Head of caudate nucleus (tissue), 42 donors: ENCODE measurements around the gene GAK.

Experiments
- DNase-seq, 42 donors: peaks; one replicate each; pipeline versions ENCODE4 v3.0.0 to v3.0.0-alpha.2; 2020 to 2021; ENCODE audit warnings: mixed read lengths in 7 of 42
- intact Hi-C: fragments of 100-400 bp; cut with DNase I; formaldehyde crosslinking; loops from one replicate; pipeline ENCODE4 v1.15.0; 2022

GAK gene

DNA sequence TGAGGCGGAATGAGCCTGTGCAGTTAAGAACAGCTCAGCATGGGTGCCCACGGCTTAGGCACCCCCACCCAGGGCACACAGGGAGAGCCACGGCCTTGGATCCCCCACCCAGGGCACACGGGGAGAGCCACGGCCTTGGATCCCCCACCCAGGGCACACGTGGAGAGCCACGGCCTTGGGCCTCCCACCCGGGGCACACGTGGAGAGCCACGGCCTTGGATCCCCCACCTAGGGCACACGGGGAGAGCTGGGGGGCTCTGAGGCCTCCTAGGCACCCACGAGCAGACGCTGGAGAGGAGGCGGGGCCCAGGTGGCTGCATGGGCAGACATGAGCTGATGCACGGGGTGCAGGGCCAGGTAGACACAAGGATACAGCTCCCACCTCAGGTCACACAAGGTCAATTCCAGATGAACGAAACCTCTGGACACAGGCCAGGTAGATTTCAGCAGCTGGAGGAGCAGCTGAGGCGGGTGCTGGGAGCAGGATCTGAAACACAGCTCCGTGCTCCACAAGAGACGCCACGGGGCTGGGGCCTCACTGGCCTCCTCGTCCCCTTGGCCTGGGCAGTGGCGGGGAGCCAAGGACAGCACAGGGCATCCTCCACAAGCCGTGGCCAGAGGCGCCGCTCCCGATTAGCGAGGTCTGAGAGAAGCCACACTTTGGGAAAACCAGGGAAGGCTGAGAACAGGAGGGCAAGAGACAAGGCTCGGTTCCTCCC, 30.8 kb downstream of the GAK start:
- intact Hi-C loops = no loop called here
- DNase-seq = no peak

DNA sequence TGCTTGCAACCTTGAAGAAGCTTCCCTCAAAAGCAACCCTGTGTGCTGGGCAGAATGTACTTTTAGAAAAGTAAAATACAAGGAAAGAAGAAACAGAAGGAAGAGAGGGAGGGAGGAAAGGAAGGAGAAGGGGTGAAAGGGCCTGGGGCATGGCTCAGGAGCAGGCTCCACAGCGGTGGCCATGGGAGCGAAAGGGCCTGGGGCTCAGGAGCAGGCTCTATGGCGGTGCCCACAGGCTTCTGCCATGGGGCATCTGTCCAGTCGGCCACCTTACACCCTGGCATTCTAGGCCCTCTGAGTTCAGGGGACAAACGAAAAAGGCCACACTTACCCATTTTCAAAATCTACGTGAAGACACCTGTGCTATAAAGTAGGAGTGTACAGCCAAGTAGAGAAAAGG, 31.4 kb downstream of the GAK start:
- intact Hi-C loops = no loop called here
- no peak for DNase-seq

DNA sequence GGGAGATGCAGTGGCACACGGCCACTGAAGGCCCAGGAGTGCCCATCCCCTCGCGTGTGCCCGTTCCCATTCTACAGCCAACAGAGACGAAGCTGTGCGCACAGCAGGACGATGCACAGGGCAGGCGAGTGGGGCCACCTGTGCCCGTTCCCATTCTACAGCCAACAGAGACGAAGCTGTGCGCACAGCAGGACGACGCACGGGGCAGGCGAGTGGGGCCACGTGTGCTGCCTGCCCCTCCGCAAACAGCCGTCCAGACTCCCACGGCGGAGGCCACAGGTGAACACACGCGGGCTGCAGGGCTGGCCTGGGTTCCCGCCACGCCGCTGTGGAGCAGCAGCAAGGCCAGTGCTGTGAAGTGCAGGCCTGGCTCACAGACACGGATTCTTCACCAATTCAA, 32.0 kb downstream of the GAK start:
- intact Hi-C loops = no loop called here
- no peak for DNase-seq

DNA sequence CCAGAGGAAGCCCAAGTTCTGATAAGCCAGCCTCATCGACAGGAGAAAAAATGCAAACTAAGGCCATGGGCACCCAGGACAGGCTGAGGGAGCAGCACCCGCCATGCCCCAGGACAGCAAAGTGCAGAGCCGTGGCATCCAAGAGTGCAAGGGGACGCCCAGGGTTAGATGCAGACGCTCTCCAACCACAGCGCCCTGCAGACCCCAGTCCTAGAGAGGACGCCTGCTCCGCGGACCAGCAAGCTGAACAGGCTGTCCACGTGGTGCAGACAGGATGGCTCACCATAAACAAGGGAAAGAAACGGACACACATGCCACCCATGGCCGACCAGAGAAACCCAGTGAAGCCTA, 32.6 kb downstream of the GAK start:
- no peak for DNase-seq
- intact Hi-C loops = no loop called here

DNA sequence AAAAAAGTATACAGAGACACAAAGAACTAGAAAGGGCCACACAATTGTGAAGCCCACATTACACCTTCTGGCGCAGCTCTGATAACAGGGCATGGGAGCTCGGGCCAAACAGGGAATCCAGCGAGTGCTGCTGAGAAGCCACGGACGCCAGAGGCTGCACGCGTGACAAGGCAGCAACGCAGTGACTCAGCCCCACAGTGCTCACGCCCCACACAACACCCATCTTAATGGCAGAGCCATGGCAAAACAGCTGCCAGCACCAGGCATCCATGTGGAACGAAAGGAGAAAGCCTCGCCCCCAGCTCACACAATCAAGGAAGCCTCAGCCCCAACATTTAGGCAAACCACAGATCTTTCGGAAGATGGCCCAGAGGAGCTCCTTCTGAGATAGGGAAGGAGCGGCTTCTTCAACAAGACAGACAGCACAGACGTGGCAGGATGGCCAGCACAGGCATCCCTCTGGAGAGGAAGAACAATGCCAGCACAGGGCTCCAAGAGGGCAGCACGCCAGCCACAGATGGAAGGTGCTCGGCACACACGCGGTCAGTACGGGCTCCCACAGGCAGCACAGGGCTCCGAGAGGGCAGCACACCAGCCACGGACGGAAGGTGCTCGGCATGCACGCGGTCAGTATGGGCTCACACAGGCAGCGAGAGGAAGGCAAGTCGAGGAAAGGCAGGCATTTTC, 33.1 kb downstream of the GAK start:
- intact Hi-C loops = no loop called here
- DNase-seq = peak in 40 of 42 donors; percentile 18 to 76 (median 48)

DNA sequence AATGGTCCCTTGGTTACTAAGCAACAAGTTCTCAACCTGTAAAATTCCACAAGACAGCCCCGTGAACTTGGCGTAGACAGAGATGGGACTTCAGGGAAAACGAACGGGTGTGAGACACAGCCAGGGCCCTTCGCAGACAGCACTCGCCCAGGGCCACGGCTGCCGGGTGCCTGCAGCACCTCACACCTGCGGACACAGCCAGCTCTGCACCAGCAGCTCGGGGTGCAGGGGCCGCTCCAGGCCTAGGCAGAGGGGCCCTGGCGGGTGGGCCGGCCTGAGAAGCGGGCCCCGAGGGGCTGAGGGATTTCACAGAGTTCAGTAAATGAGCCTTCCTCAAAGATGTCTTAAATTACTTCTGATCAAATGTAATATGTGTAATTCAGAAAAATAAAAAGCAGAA, 34.0 kb downstream of the GAK start:
- intact Hi-C loops = no loop called here
- no peak for DNase-seq

DNA sequence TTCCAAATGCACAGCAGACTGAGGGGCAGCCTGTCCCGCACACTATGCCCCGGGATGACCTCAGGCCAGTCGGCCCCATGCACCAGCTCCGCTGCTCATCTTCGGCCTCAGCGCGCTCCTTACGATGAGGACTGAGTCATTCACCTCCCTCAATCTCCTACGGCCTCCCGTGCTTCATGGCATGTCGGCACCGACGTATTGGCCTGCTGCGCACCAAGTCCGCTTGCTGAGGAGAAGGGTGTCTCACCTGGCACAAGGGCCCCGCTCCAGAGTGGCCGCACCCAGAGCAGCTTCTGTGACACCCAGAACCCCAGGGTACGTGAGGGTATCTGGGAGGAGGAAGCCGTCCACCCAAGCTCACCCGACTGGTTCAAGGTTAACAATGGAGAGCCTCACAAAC, 35.5 kb downstream of the GAK start:
- DNase-seq = no peak

DNA sequence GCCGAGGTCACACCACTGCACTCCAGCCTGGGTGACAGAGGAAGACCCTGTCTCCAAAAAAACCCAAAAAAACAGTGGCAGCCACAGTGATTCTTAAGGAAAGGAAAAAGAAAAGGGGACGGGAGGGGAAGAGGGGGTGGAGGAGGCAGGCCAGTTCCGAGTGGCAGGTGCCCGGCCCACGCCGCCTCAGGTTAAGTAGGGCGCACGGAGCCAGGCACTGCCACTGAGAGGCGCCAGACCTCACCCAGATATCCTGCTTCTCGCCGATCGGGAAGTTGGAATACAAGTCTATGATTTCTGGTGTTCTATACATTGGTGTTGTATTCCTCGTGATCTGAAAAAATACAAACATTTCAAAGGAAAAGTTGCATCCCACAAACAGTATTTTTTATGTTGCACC, 35.9 kb downstream of the GAK start:
- intact Hi-C loops = no loop called here

More for the DNA sequence above, 35.5 kb downstream of the GAK start:
- intact Hi-C loops = no loop called here

DNA sequence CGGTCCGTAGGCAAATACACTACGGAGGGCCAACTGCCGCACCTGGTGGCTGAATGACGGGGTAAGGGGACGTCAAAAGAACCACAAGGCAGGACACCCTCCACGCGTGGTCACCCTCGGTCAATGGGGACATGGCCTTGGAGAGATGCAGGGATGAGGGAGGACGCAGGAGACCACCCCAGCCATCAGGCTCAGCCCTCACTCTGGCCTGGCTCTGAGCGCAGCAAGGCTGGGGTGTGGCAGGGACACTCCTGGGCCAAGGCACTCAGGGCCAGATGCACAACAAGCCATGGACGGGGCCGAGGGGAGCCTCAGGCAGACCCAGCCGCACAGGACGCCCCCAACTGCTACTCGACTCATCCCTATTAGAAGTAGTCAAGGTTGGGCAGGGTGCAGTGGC, 36.5 kb downstream of the GAK start:
- no peak for DNase-seq
- intact Hi-C loops = no loop called here

More for the DNA sequence above, 35.9 kb downstream of the GAK start:
- peak in 31 of 42 donors; percentile 17 to 79 (median 47) for DNase-seq

DNA sequence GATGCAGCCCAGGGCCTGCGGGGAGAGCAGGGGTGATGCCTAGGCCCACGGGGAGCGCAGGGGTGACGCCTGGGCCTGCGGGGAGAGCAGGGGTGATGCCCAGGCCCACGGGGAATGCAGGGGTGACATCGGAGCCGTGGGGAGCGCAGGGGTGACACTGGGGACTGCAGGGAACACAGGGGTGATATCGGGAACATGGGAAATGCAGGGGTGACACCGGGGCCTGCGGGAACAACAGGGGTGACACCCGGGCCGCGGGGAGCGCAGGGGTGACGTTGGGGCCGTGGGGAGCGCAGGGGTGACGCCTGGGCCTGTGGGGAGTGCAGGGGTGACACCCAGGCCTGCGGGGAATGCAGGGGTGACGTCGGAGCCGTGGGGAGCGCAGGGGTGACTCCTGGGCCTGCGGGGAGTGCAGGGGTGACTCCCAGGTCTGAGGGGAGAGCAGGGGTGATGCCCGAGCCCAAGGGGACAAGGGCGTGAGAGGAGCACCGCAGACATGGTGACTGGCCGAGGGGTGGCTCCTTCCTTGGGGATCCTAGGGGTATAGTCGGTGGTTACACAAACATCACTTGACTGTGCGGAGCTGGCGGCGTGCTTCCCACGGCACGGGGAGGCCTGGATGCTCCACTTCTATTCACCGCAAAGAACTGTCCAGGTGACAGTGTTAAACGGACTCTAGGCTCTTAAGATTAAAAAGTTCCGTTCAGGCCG, 38.0 kb downstream of the GAK start:
- DNase-seq = no peak
- intact Hi-C loops = no loop called here

DNA sequence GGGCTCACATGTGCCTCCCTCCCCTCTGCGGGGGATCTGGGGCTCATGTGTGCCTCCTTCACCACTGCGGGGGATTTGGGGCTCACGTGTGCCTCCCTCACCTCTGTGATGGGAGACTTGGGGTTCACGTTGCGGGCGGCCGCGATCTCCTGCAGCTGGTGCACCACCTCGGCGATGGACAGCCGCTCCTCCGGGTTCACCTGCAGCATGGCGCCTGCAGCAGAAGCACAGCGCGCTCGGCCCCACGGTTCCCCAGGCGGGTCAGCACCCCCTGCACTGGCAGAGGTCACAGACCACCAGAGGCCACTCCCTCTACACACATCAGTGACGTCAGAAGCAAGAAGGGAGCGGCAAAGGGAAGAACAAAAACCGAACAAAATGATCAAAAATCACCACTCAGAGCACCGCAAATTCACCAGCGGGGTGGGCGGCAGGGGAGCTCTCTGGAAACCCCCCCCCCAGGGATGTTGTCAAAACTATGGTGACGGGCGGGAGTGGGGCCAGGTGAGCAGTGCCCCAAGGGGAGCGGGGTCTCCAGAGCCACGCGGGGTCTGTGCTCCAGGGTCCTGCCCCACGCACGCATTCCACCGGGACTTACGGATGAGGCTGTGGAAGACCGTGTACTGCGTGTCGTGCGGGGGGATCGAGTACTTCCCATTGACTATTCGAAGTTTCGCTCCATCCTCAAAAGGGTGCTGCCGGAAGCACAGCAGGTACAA, 38.7 kb downstream of the GAK start:
- intact Hi-C loops = no loop called here
- no peak for DNase-seq

DNA sequence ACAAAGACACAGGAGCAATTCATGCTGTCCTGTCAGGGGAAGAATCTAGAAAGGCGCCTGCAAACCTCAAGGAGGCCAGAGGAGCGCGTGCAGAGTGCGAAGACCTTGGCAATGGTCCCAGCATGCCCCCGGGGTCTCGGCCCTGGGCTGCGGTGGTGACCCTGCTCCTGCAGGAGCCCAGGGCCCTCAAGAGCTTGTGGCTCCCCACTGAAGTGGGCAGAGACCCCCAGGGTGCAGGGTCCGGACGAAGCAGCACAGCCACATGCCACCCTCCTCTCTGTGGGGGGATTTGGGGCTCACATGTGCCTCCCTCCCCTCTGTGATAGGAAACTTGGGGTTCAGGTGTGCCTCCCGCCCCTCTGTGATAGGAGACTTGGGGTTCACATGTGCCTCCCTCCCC, 39.3 kb downstream of the GAK start:
- intact Hi-C loops = no loop called here
- no peak for DNase-seq

DNA sequence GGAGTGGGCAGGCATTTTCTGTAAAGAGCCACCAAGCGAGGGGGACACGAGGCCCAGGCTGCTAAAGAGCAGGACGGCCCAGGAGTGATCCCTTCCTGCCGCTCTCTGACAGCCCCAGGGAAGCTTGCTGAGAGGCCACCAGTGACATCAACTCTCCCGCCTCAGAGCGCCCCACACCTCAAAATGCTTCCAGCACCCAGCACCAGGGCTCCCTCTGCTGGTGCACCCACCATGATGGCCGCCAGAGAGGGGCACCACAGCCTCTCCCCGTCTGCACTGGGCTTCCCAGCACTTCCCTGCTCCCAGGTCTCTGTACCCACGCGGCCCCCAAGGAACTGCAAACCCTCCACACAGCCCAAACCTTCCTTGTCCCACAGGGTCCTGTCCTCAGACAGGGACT, 40.4 kb downstream of the GAK start:
- peak in 1 of 42 donors; percentile 22 for DNase-seq
- intact Hi-C loops = no loop called here

DNA sequence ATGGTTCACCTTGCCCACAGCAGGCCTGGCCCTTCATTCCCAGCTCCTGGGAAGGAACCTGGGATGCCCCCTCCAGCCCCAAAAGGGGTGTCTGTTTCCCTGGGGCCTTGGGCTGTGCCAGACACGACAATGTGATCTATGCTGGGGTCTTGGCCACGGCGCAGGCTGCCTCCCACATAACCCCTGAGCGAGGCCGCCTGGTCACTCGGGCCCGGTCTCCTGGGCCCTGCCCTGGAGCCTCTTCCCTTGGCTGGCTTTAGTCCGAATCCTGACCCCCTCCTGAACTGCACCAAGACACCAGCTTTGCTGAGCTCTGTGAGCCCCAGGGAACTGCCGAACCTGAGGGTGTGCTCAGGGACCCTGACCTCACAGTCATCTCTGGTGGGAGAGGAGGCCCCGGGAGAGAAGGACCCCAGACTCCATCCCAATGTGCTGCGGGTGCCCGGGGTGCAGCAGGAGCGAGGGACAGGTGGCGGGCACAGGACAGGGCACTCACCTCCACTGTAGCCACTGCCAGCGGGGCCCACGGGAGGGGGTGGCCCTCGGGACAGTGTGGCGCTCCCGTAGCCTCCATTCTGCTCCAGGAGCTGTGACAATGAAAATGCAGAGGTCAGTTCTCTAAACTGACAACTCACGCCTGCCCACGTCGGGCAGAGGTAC, 42.0 kb downstream of the GAK start:
- intact Hi-C loops = no loop called here
- no peak for DNase-seq

DNA sequence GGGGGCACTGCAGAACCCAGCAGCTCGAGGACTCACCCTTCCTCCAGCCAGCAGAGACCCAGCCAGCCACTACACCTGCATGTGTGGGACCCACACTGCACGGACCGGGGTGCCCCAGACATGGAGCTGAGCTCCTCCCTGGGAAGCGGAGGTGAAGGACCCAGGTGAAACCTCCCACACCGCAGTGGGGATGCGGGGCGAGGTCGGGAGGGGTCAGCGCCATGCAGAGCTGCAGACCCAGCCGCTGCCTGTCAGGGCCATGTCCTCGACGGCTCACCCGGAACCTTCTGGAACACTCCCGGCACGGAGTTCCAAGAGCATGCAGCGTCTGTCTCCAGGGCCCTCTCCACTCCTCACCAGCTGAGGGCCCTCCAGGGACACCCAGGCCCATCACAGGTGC, 42.6 kb downstream of the GAK start:
- intact Hi-C loops = no loop called here

DNA sequence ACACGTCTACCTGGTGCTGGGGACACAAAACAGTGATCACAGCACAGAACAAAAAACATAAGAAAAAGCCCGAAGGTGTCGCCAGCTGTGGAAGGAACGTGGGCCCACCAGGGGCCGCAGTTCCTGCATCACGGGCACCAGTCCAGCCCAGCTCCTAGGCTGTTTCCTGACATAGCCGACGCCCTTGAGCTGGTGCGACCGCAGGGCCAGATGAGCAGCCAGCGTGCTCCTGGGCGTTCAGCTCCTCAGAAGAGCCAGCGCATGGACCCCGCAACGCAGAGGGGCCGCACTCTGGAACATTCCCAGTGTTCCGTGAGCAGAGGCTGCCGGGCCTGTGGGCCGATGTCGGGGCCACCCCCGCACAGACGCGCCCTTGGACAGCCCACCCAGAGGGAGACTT, 44.1 kb downstream of the GAK start:
- intact Hi-C loops = no loop called here
- no peak for DNase-seq

More for the DNA sequence above, 42.6 kb downstream of the GAK start:
- no peak for DNase-seq

DNA sequence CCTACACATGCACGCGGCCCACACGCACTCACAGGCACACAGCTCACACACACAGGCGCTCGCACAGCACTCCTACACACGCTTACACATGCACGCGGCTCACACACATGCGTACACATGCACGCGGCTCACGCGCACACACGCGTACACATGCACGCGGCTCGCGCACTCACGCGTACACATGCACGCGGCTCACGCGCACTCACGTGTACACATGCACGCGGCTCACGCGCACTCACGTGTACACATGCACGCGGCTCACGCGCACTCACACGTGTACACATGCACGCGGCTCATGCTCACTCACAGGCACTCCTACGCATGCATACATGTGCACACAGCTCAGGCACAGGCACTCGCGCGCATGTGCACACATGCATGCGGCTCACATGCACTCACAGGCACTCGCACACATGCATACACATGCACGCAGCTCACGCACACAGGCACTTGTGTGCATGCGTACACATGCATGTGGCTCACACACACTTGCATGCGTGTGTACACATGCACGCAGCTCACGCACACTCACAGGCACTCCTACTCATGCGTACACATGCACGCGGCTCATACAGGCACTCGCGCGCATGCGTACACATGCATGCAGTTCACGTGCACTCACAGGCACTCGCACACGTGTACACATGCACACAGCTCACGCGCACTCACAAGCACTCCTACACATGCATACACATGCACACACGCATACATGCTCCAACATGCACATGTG, 44.9 kb downstream of the GAK start:
- no peak for DNase-seq
- intact Hi-C loops = no loop called here

DNA sequence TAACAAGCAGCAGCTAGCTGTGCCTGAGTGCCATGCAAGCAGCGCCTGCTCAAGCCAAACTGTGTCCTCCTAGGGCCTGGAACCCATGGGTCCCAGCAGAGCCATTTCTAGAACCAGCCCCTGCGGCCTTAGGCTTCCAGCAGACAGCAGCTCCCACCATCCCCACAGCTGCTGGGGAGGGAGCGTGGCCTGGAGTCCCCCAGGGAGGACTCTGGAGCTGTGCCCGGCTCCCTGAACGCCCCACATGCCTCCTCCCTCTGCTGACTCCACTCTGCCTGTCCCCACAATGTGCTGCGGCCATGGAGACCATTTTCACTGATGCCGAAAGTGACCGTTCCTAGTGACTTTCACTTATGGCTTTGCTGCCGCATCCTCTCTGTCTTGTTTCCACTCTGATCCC, 45.9 kb downstream of the GAK start:
- no peak for DNase-seq
- intact Hi-C loops = no loop called here

DNA sequence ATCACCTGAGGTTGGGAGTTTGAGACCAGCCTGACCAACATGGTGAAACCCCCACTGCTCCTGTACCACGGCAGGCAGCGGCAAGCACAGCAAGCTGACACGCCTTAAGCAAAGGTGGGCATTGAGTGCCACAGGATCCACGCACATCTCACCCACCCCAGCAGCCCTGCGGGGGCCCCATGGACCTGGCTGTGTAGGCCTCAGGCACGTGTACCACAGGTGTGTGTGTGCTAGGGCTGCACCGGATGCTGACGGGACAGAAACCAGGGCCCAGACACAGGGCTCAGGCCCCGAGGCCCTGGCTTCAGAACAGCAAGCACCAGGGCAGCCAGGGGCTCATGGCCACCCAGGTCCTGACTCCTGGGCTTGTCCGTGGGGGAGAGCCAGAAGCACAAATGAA, 46.8 kb downstream of the GAK start:
- DNase-seq = no peak
- intact Hi-C loops = no loop called here
